Endothelial cell (in vitro differentiated cells): ENCODE data around the gene PLD5. TPM values are rescaled to one million over a fixed set of nuclear protein-coding genes. Genes with fewer than 3 reads are reported as not detected.

Source experiments
- DNase-seq: peaks from one replicate; pipeline ENCODE4 v3.0.0; 2021; ENCODE audit warnings: low spot score
- H3K27ac Mint-ChIP-seq: one replicate; pipeline ENCODE4 v1.8.0; 2021; ENCODE audit warnings: mixed read lengths, inconsistent platforms; ENCODE audit not compliant: unreplicated experiment
- H3K27me3 Mint-ChIP-seq: one replicate; pipeline ENCODE4 v1.8.0; 2021; ENCODE audit warnings: mild to moderate bottlenecking, moderate library complexity, mixed read lengths, inconsistent platforms; ENCODE audit not compliant: unreplicated experiment
- H3K36me3 Mint-ChIP-seq: one replicate; pipeline ENCODE4 v1.8.0; 2021; ENCODE audit warnings: mild to moderate bottlenecking, low read depth, mixed read lengths, inconsistent platforms; ENCODE audit not compliant: unreplicated experiment
- H3K4me1 Mint-ChIP-seq: one replicate; pipeline ENCODE4 v1.8.0; 2021; ENCODE audit warnings: mild to moderate bottlenecking, mixed read lengths, inconsistent platforms; ENCODE audit not compliant: unreplicated experiment
- H3K4me3 Mint-ChIP-seq: one replicate; pipeline ENCODE4 v1.8.0; 2021; ENCODE audit warnings: mild to moderate bottlenecking, mixed read lengths, inconsistent platforms; ENCODE audit not compliant: unreplicated experiment
- H3K9me3 Mint-ChIP-seq: one replicate; pipeline ENCODE4 v1.8.0; 2021; ENCODE audit warnings: mixed read lengths, inconsistent platforms; ENCODE audit not compliant: unreplicated experiment
- CTCF ChIP-seq: fragments of 200-600 bp; sonication (generic); IDR thresholded peaks from one replicate; pipeline ENCODE4 v1.5.0; 2021; ENCODE audit warnings: antibody characterized with exemption; ENCODE audit not compliant: unreplicated experiment
- total RNA-seq: library from RNA; stranded (reverse); fragmentation: NEBNext Ultra II Directional; extraction: Animal tissue kit (Norgen Biotek cat#: 25700); gene quantifications from one replicate; pipeline ENCODE4 v1.2.1, GENCODE V29; 2021; ENCODE audit not compliant: unreplicated experiment

Gene PLD5
- total RNA-seq, 1 donor from 2014 or later, result not detected

- Mint-ChIP-seq H3K9me3 (no peaks in the 10 kb centered on the region), H3K27me3 (no peaks in the 10 kb centered on the region), H3K36me3 (no peaks in the 10 kb centered on the region), H3K4me1 (no peaks in the 10 kb centered on the region), H3K27ac (no peak overlapping the region), H3K4me3 (no peak overlapping the region)
- no peak for TF ChIP-seq CTCF
- no peak for DNase-seq
These were observed 31.8 kb upstream of the PLD5 start for GRCh38 chr1:242556276-242556675.

- Mint-ChIP-seq H3K4me1 (no peaks in the 10 kb centered on the region), H3K27ac (no peak overlapping the region), H3K9me3 (no peaks in the 10 kb centered on the region), H3K27me3 (no peaks in the 10 kb centered on the region), H3K36me3 (no peaks in the 10 kb centered on the region), H3K4me3 (no peak overlapping the region)
- no peak for DNase-seq
- TF ChIP-seq CTCF, result no peak
These were observed 30.1 kb upstream of the PLD5 start for GRCh38 chr1:242554577-242554976.

DNA sequence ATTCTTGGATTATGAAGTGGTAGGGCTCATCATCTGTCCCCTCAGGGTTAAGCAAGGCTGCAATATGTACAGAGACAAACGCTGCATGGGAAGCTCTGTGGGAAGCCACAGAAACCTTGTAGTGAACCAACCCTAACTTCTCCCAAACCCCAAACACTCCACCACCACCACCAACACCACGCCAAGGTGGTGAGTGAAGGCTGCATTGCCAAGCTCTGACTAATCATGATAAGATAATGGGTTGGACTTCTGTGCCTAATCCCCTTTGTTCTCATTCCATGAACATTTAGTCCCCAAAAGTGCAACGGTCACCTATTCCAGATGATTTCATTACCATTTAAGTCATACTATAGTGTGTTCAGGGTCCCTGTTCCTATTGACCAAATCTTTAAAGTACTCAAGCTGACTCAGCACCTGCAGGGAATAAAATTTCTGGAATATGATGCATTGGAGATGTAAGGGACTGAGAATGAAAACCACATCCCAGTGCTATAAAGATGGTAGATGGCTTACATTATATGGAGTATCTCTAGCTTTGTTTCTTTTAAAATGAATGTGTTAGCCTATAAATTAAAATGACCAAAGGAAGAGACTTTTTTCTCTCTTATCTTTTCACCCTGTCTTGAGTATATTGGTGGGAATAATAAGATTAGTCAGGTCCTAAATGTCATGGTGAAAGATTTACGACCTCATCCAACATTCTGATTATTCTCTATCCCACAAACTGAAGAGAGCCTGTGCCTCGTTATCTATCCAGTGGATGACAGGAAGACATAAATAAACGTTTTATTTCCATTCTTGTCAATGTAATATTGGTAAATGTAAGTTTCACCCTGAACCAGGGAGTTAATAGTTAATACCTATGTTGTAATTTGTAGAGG lies 22.6 kb upstream of the PLD5 start:
- DNase-seq, result no peak
- no peak overlapping the region for H3K4me3 Mint-ChIP-seq
- peaks cover 1% of the 10 kb centered on the region for H3K27me3 Mint-ChIP-seq
- H3K4me1 Mint-ChIP-seq, result no peaks in the 10 kb centered on the region
- TF ChIP-seq CTCF, result no peak
- H3K27ac Mint-ChIP-seq, result no peak overlapping the region
- no peaks in the 10 kb centered on the region for H3K36me3 Mint-ChIP-seq
- no peaks in the 10 kb centered on the region for H3K9me3 Mint-ChIP-seq

DNA sequence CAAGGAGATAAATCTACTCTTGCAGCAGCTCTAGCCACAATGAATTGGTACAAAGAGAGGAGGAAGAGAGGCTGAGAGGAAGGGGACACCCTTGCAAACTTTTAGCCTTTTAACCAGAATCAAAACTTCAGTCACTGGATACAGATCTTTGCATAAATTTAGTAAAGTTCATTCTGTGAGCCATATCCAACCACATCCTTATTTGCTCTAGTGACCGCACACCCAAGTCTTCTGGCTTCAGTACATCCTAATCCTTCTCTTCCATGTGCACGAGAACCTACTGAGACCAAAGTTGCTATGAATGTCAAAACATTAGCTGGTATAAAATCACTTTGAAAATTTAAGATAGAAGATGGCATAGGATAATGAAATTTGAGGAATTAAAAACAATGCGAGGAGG lies 21.9 kb upstream of the PLD5 start:
- no peak overlapping the region for H3K27ac Mint-ChIP-seq
- TF ChIP-seq CTCF, result no peak
- H3K9me3 Mint-ChIP-seq, result no peaks in the 10 kb centered on the region
- no peaks in the 10 kb centered on the region for H3K4me1 Mint-ChIP-seq
- no peak overlapping the region for H3K4me3 Mint-ChIP-seq
- H3K36me3 Mint-ChIP-seq, result no peaks in the 10 kb centered on the region
- DNase-seq, result no peak
- H3K27me3 Mint-ChIP-seq, result peaks cover 1% of the 10 kb centered on the region

GRCh38 chr1:242544071-242544470 lies 19.6 kb upstream of the PLD5 start:
- no peaks in the 10 kb centered on the region for H3K36me3 Mint-ChIP-seq
- TF ChIP-seq CTCF, result no peak
- no peaks in the 10 kb centered on the region for H3K4me1 Mint-ChIP-seq
- H3K27me3 Mint-ChIP-seq, result peaks cover 1% of the 10 kb centered on the region
- H3K9me3 Mint-ChIP-seq, result no peaks in the 10 kb centered on the region
- no peak overlapping the region for H3K4me3 Mint-ChIP-seq
- H3K27ac Mint-ChIP-seq, result no peak overlapping the region
- DNase-seq, result no peak
